NCI-H146 treated with DMSO at 0.1 percent for 48 hours (cell line): ENCODE results near the gene RPL41.

Experiments used
- DNase-seq: peaks from one replicate; lab custom pipeline; 2025; ENCODE audit not compliant: unreplicated experiment; lab: John Stamatoyannopoulos, UW

The RPL41 gene

GRCh38 chr12:56127485-56127887 lies 11.1 kb downstream of the RPL41 start:
- no peak for DNase-seq

- DNase-seq = peak; percentile 99
Observed at GRCh38 chr12:56127888-56128669, 11.6 kb downstream of the RPL41 start, which contains the start of gene ESYT1. Gene ESYT1 (plus strand): TSS chr12:56128267. CDS start chr12:56128320, 53 bp downstream.

- DNase-seq = peak; percentile 9
Observed at GRCh38 chr12:56128670-56129205, 12.3 kb downstream of the RPL41 start.

- DNase-seq = peak; percentile 79
Observed at GRCh38 chr12:56129206-56129941, 12.9 kb downstream of the RPL41 start.

GRCh38 chr12:56129942-56130495 lies 13.6 kb downstream of the RPL41 start:
- DNase-seq = no peak

- no peak for DNase-seq
Observed at GRCh38 chr12:56130876-56131275, 14.4 kb downstream of the RPL41 start.

- DNase-seq = no peak
Observed at GRCh38 chr12:56134897-56135296, 18.5 kb downstream of the RPL41 start.

- no peak for DNase-seq
Observed at GRCh38 chr12:56137853-56138571, 21.6 kb downstream of the RPL41 start.

- DNase-seq = no peak
Observed at GRCh38 chr12:56141946-56142784, 25.7 kb downstream of the RPL41 start.

GRCh38 chr12:56143217-56143616 lies 26.8 kb downstream of the RPL41 start:
- DNase-seq = no peak

GRCh38 chr12:56143870-56144269 lies 27.4 kb downstream of the RPL41 start:
- DNase-seq = no peak

- DNase-seq = no peak
Observed at GRCh38 chr12:56145217-56145616, 28.8 kb downstream of the RPL41 start.

- DNase-seq = no peak
Observed at GRCh38 chr12:56146492-56147460, 30.3 kb downstream of the RPL41 start.

GRCh38 chr12:56150563-56150962 lies 34.1 kb downstream of the RPL41 start:
- no peak for DNase-seq

GRCh38 chr12:56151672-56152131 lies 35.3 kb downstream of the RPL41 start:
- DNase-seq = peak; percentile 74

GRCh38 chr12:56152132-56152755 lies 35.8 kb downstream of the RPL41 start, which contains the start of gene MYL6B:
Gene MYL6B (plus strand): TSS chr12:56152587. CDS start chr12:56153919, 1,332 bp downstream.
- DNase-seq = peak; percentile 90

- DNase-seq = no peak
Observed at GRCh38 chr12:56152756-56153677, 36.6 kb downstream of the RPL41 start.
